ENCODE measurements around the gene CNTN6. TPM values are rescaled to one million over a fixed set of nuclear protein-coding genes. Genes with fewer than 3 reads are reported as not detected.

Gene CNTN6
- total RNA-seq, 3 donors from 2014 or later = 0.32 TPM; not detected in 2

DNA sequence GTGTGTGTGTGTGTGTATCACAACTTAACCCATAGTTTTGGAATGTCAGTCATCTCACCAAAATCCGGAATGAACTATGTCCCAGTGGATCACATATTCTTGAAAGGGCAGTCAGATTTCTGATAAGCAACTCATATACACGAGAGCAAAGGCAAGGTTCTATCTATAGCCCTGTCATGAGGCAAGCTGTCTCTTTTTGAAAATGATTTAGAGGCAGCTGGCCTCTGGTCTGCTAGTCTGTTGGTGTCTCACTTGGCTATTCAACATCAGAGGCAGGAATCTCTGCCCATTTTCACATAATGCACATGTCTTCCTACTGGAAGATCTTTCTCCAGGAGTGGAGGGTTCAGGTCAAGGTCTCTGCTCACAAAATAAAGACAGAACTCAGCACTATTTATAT, 79.8 kb downstream of the CNTN6 start:
- Histone ChIP-seq H3K9me3 (no peaks in the 10 kb centered on the region), H3K36me3 (ENCODE audit: low read depth) (no peaks in the 10 kb centered on the region), H3K4me3 (no peak overlapping the region), H3K4me1 (ENCODE audit: low read depth) (no peaks in the 10 kb centered on the region)
- DNase-seq (no peak), ATAC-seq (no peak)
- TF ChIP-seq, protein P1, sequence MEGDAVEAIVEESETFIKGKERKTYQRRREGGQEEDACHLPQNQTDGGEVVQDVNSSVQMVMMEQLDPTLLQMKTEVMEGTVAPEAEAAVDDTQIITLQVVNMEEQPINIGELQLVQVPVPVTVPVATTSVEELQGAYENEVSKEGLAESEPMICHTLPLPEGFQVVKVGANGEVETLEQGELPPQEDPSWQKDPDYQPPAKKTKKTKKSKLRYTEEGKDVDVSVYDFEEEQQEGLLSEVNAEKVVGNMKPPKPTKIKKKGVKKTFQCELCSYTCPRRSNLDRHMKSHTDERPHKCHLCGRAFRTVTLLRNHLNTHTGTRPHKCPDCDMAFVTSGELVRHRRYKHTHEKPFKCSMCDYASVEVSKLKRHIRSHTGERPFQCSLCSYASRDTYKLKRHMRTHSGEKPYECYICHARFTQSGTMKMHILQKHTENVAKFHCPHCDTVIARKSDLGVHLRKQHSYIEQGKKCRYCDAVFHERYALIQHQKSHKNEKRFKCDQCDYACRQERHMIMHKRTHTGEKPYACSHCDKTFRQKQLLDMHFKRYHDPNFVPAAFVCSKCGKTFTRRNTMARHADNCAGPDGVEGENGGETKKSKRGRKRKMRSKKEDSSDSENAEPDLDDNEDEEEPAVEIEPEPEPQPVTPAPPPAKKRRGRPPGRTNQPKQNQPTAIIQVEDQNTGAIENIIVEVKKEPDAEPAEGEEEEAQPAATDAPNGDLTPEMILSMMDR (IDR thresholded peaks at IDR 0.05) = no peak
- intact Hi-C loops (cut with DNase I, micrococcal nuclease) = no loop called here

GRCh38 chr3:1179146-1179545, 86.3 kb downstream of the CNTN6 start:
- no peaks in the 10 kb centered on the region for H3K4me1 ChIP-seq (ENCODE audit: low read depth)
- H3K4me3 ChIP-seq = no peak overlapping the region
- H3K9me3 ChIP-seq = no peaks in the 10 kb centered on the region
- intact Hi-C loops (cut with DNase I, micrococcal nuclease) = no loop called here
- DNase-seq (no peak), ATAC-seq (no peak)
- no peaks in the 10 kb centered on the region for H3K36me3 ChIP-seq (ENCODE audit: low read depth)
- TF ChIP-seq, protein P1 (IDR thresholded peaks at IDR 0.05) = no peak

DNA sequence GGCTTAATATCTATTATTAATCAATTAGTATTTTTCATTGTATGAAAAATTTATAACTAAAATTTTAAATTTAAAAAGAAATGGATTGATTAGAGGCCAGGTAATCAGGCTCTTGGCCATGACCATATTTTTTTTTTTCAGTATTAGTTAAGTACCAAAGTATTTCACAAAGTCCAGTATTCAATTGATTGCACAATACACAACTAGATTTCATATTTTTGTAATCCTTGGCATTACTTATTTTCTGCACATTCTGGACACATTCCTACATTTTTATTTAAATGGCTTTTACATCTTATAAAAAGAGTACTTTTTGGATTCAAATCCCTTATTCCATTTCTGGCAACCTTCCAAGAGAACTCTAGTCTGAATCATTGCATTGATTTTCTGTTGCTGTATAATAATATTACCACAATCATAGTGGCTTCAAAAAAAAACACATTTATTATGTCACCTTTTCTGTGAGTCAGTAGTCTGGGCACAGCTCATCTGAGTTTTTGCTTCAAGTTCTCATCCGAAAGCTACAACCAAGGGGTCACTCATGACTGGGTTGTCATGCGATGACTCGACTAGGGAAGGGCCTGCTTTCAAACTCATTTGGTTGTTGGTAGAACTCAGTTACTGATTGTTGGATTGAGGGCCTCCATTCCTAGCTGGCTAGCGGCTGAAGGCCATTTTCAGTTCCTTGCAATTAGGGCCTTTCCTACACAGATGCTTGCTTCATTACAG, 90.7 kb downstream of the CNTN6 start:
- DNase-seq = no peak
- ATAC-seq = no peak
- Histone ChIP-seq H3K4me3 (no peak overlapping the region), H3K36me3 (ENCODE audit: low read depth) (no peaks in the 10 kb centered on the region), H3K9me3 (no peaks in the 10 kb centered on the region), H3K4me1 (ENCODE audit: low read depth) (no peaks in the 10 kb centered on the region)
- intact Hi-C loops (cut with DNase I, micrococcal nuclease) = no loop called here
- TF ChIP-seq, protein P1 (IDR thresholded peaks at IDR 0.05) = no peak

DNA sequence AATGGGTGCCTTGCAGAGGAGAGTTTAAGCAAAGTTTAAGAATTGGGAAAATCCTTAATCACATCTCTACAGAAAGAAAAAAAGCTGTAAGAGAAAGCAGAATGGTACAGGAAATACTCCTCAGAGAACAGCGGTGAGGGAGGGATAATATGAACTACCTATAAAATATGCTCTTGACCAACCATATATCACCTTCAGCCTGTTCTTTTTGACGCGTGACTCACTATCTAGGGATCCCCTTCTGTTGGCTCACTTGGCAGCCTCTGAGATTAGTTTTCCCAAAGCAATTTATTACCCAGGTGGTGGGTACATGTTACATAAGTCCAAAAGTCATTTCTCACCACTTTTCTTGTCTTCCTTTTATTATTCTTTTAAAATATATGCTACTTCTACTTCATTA, 97.7 kb downstream of the CNTN6 start:
- Histone ChIP-seq H3K9me3 (no peaks in the 10 kb centered on the region), H3K4me3 (no peak overlapping the region), H3K36me3 (ENCODE audit: low read depth) (no peaks in the 10 kb centered on the region), H3K4me1 (ENCODE audit: low read depth) (no peaks in the 10 kb centered on the region)
- intact Hi-C loops (cut with DNase I, micrococcal nuclease) = no loop called here
- TF ChIP-seq, protein P1 (IDR thresholded peaks at IDR 0.05) = no peak
- ATAC-seq = no peak
- no peak for DNase-seq

DNA sequence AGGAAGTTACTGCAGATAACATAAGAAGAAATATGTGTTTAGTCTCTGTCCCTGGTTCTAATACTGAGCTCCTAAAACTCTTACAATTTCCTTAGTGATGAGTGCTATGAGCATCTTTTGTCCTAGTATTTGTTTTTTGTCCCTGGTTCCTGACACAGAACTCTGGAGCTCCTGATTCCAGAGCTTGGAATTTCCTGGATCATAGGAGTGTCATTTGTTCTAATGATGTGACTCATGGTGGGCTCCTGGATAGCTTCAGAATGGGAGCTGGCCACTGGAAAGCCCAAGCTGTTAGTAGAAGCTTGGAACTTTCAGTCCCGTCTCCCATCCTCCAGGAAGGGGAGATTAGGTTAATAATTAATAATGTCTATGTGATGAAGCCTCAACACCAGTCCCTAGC, 98.2 kb downstream of the CNTN6 start:
- DNase-seq = no peak
- no peaks in the 10 kb centered on the region for H3K36me3 ChIP-seq (ENCODE audit: low read depth)

More for the DNA sequence above, 98.2 kb downstream of the CNTN6 start:
- TF ChIP-seq, protein P1 (IDR thresholded peaks at IDR 0.05) = no peak
- intact Hi-C loops (cut with DNase I, micrococcal nuclease) = no loop called here
- Histone ChIP-seq H3K4me3 (no peak overlapping the region), H3K9me3 (no peaks in the 10 kb centered on the region), H3K4me1 (ENCODE audit: low read depth) (no peaks in the 10 kb centered on the region)
- ATAC-seq = no peak
